Thyroid gland (tissue), 4 donors: ENCODE results near the gene BTBD16. TPM values are rescaled to one million over a fixed set of nuclear protein-coding genes. Genes with fewer than 3 reads are reported as not detected.

Experiments
- DNase-seq, 2 donors: peaks; one replicate each; pipeline ENCODE4 v3.0.0-alpha.2; 2019
- H3K27ac ChIP-seq, 3 donors: fragments of 200-600 bp; sonication (generic); 1 replicate in 2 of 3; 2 replicates in 1 of 3; pipeline ENCODE4 v1.5.1; 2016 to 2019; ENCODE audit warnings: mild to moderate bottlenecking in 1 of 3, moderate library complexity in 1 of 3
- H3K27me3 ChIP-seq: fragments of 200-600 bp; sonication (generic); one replicate; pipeline ENCODE4 v1.5.1; 2019
- H3K36me3 ChIP-seq, 2 donors: fragments of 200-600 bp; sonication (generic); one replicate each; pipeline ENCODE4 v1.5.1; 2016 to 2019
- H3K4me1 ChIP-seq, 2 donors: fragments of 200-600 bp; sonication (generic); one replicate each; pipeline ENCODE4 v1.5.1; 2017 to 2019
- H3K4me3 ChIP-seq, 3 donors: fragments of 200-600 bp; sonication (generic); replicated peaks in 1 of 3; 1 replicate in 2 of 3; 2 replicates in 1 of 3; pipeline ENCODE4 v1.5.1; 2016; ENCODE audit warnings: mild to moderate bottlenecking in 1 of 3
- H3K9me3 ChIP-seq: fragments of 200-600 bp; sonication (generic); one replicate; pipeline ENCODE4 v1.5.1; 2017
- POLR2A ChIP-seq, 2 donors: fragments of 450-650 bp; IDR thresholded peaks; one replicate each; pipeline ENCODE4 v1.6.1; 2017; ENCODE audit warnings: antibody characterized with exemption in 2 of 2, mild to moderate bottlenecking in 2 of 2, moderate library complexity in 1 of 2
- WGBS, 2 donors: methylation state at CpG; one replicate each; pipeline ENCODE4 v1.1.5; 2017; 5-methylcytosine and 5-hydroxymethylcytosine counted together
- intact Hi-C: fragments of 100-400 bp; cut with DNase I; formaldehyde crosslinking; loops from one replicate; pipeline ENCODE4 v1.15.1; 2023
- total RNA-seq, 4 donors: library from RNA; depleted of rRNA; stranded (reverse); fragments of >200 nt; gene quantifications; one replicate each; pipeline ENCODE4 v1.2.3, GENCODE V29; 2016
- TF ChIP-seq, protein P1 (sequence below), 6 experiments: fragments of 200-600 bp in 3 of 6; fragments of 450-650 bp in 3 of 6; sonication (generic) in 3 of 6; IDR thresholded peaks; one replicate each; pipeline ENCODE4 v1.5.1; 2016 to 2019; ENCODE audit warnings: antibody characterized with exemption in 6 of 6, mild to moderate bottlenecking in 2 of 6, inconsistent platforms in 1 of 6, moderate library complexity in 1 of 6

Gene BTBD16
- total RNA-seq, 4 donors from 2014 or later, result 0.11 TPM; not detected in 3

DNA sequence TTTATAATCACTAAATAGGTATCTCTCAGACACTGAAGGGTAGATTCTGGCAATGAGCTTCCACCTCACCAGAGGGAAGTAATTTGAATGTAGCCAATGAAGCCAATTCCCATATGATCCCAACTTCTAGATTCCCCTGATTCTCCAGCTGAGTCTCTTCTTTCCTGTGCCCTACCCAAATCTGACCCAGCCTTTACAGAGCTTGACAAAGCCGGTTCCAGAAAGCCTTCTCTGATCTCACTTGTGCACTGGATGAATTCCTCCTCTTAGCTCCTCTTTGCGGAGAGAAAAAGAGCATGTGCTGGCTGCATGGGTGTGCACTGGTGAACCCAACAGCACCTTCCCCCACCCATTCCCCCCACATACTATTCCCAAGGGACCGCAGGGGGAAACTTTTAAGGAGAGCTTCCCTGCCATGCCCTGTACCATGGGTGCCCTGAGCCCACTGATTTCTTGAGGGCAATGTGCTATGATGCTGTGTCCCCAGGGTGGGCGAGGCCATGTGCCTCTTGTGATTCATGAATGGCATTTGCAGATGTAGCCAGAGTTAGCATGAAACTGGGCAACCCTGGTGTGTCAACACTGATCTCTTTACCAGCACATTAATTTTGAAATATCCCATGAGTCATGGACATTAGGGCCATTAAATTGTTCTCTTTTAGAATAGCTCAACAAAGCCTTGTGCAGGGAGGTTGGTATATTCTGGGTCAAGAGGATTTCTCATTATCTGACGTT lies 53.0 kb downstream of the BTBD16 start:
- Histone ChIP-seq H3K27me3 (no peaks in the 10 kb centered on the region), H3K4me1 (no peaks in the 10 kb centered on the region), H3K4me3 (no peak overlapping the region), H3K9me3 (no peaks in the 10 kb centered on the region), H3K36me3 (no peaks in the 10 kb centered on the region), H3K27ac (no peak overlapping the region)
- DNase-seq, result no peak
- TF ChIP-seq POLR2A (IDR thresholded peaks at IDR 0.05), result no peak
- TF ChIP-seq, protein P1, sequence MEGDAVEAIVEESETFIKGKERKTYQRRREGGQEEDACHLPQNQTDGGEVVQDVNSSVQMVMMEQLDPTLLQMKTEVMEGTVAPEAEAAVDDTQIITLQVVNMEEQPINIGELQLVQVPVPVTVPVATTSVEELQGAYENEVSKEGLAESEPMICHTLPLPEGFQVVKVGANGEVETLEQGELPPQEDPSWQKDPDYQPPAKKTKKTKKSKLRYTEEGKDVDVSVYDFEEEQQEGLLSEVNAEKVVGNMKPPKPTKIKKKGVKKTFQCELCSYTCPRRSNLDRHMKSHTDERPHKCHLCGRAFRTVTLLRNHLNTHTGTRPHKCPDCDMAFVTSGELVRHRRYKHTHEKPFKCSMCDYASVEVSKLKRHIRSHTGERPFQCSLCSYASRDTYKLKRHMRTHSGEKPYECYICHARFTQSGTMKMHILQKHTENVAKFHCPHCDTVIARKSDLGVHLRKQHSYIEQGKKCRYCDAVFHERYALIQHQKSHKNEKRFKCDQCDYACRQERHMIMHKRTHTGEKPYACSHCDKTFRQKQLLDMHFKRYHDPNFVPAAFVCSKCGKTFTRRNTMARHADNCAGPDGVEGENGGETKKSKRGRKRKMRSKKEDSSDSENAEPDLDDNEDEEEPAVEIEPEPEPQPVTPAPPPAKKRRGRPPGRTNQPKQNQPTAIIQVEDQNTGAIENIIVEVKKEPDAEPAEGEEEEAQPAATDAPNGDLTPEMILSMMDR (IDR thresholded peaks at IDR 0.05), result no peak
- intact Hi-C loops, result no loop called here
- 89 to 96% methylated on average over 5 of the region's 5 CpGs for WGBS, 2 donors

DNA sequence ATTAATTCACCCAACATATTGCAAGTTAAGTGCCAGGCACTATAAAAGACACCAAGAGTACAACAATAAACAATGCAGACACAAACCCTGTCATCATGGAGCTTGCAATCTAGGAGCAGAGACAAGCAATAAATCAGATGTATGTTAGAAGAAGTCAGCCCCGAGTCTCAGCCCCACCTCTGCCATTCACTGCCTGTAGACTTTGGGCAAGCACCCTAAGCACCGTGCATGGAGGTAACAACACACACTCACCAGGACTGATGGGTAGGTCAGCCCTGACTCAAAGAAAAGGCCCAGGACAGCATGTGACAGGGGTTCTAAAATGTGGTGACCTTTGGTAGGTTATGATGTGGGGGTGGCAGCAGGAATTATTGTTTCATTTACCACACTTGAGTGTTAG lies 54.1 kb downstream of the BTBD16 start:
- no peaks in the 10 kb centered on the region for H3K27me3 ChIP-seq
- TF ChIP-seq, protein P1 (IDR thresholded peaks at IDR 0.05), result no peak
- no peak for TF ChIP-seq POLR2A (IDR thresholded peaks at IDR 0.05)
- no peak overlapping the region for H3K27ac ChIP-seq
- H3K36me3 ChIP-seq, result no peaks in the 10 kb centered on the region
- H3K9me3 ChIP-seq, result no peaks in the 10 kb centered on the region
- no peak overlapping the region for H3K4me3 ChIP-seq
- intact Hi-C loops, result no loop called here
- no peaks in the 10 kb centered on the region for H3K4me1 ChIP-seq
- no peak for DNase-seq
- 90 to 100% methylated on average over 2 of the region's 2 CpGs for WGBS, 2 donors

DNA sequence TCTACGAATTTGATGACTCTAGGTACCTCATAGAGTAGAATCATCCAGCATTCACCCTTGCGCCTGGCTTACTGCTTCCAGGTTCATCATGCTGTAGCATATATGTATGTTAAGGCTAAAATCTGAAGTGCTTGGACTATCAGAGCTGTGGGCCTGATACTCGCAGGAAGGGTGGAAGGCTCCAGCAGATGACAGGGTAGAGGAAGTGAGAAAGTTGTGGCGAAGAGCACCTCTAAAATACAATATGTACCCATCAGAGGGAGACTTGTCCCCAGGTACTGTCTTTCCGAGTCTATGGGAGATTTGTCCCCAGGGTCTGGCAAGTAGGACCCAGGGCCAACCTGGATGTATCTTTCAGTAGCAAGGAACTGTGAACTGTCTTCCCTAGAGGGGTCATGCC lies 55.3 kb downstream of the BTBD16 start:
- Histone ChIP-seq H3K9me3 (no peaks in the 10 kb centered on the region), H3K4me1 (no peaks in the 10 kb centered on the region), H3K27me3 (no peaks in the 10 kb centered on the region), H3K27ac (no peak overlapping the region), H3K36me3 (no peaks in the 10 kb centered on the region), H3K4me3 (no peak overlapping the region)
- DNase-seq, result no peak
- 95 to 96% methylated on average over 5 of the region's 5 CpGs for WGBS, 2 donors
- intact Hi-C loops, result no loop called here
- no peak for TF ChIP-seq POLR2A (IDR thresholded peaks at IDR 0.05)
- TF ChIP-seq, protein P1 (IDR thresholded peaks at IDR 0.05), result no peak

DNA sequence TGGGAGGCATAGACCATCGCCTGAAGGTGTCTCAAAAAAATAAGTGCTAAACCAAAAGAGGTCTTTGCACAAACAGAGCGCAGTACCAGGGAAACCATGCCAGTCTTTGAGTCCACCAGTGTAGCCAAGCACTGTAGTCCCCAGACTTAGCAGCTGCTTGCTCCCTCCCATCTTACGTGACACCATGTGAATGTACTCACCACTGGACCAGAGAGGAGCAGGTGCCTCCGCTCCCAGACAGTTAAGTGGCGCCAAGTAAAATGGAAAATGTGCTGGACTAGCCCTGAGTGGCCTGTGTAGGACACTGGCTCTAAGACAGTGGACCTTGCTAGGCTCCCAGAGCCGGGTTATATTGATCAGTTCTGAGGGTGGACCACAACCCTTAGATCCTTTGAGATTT lies 55.7 kb downstream of the BTBD16 start:
- no peaks in the 10 kb centered on the region for H3K27me3 ChIP-seq
- no peak overlapping the region for H3K4me3 ChIP-seq
- no peaks in the 10 kb centered on the region for H3K36me3 ChIP-seq
- intact Hi-C loops, result no loop called here
- no peaks in the 10 kb centered on the region for H3K4me1 ChIP-seq
- no peak overlapping the region for H3K27ac ChIP-seq
- no peaks in the 10 kb centered on the region for H3K9me3 ChIP-seq
- no peak for DNase-seq
- WGBS, 2 donors, result 82 to 83% methylated on average over 4 to 6 of the region's 6 CpGs
- TF ChIP-seq, protein P1 (IDR thresholded peaks at IDR 0.05), result no peak
- TF ChIP-seq POLR2A (IDR thresholded peaks at IDR 0.05), result no peak
